Stimulated activated CD4-positive, alpha-beta T cell treated with anti-CD3 and anti-CD28 coated beads, Interleukin-2, amount 100 ng/mL, for 24 hours (primary cell): ENCODE data around the gene GCK.
"Not testable (repeated sequence)": the region's sequence is repeated elsewhere in the genome, so short reads cannot be mapped to it uniquely, and the experiment has no call there.

Experiments used
- DNase-seq, 2 donors: peaks; one replicate each; pipeline ENCODE4 v3.0.0-alpha.2; 2020

GCK gene

GRCh38 chr7:44200699-44201461, 11.6 kb upstream of the GCK start, which contains the start of gene YKT6:
Gene YKT6 (plus strand): TSS chr7:44200978. CDS start chr7:44201136, 158 bp downstream.
- peak; percentile 95 to 96 for DNase-seq

GRCh38 chr7:44200163-44200562, 10.9 kb upstream of the GCK start:
- DNase-seq = not testable (repeated sequence)

- no peak for DNase-seq
Observed at GRCh38 chr7:44197474-44197873, 8.2 kb upstream of the GCK start.

- DNase-seq = peak; percentile 26 to 37
Observed at GRCh38 chr7:44196450-44196872, 7.2 kb upstream of the GCK start.

- no peak for DNase-seq
Observed at GRCh38 chr7:44195889-44196288, 6.7 kb upstream of the GCK start.

GRCh38 chr7:44194562-44195145, 5.4 kb upstream of the GCK start:
- DNase-seq = no peak

GRCh38 chr7:44194069-44194468, 4.8 kb upstream of the GCK start:
- peak; percentile 53 to 58 for DNase-seq

- DNase-seq = no peak
Observed at GRCh38 chr7:44193011-44193802, 4.0 kb upstream of the GCK start.

- no peak for DNase-seq
Observed at GRCh38 chr7:44191171-44191570, 1.9 kb upstream of the GCK start.

- DNase-seq = no peak
Observed at GRCh38 chr7:44189993-44190872, 994 bp upstream of the GCK start.

GRCh38 chr7:44188480-44189225, 586 bp downstream of the GCK start:
- no peak for DNase-seq

- no peak for DNase-seq
Observed at GRCh38 chr7:44187636-44188416, 1.4 kb downstream of the GCK start.

- DNase-seq = no peak
Observed at GRCh38 chr7:44186736-44187135, 2.5 kb downstream of the GCK start.

GRCh38 chr7:44185729-44186128, 3.5 kb downstream of the GCK start:
- no peak for DNase-seq

- no peak for DNase-seq
Observed at GRCh38 chr7:44184873-44185446, 4.3 kb downstream of the GCK start.

GRCh38 chr7:44184206-44184872, 4.9 kb downstream of the GCK start:
- DNase-seq = no peak

GRCh38 chr7:44183386-44183785, 5.9 kb downstream of the GCK start:
- no peak for DNase-seq

GRCh38 chr7:44182827-44183226, 6.4 kb downstream of the GCK start:
- no peak for DNase-seq

- DNase-seq = no peak
Observed at GRCh38 chr7:44180631-44181030, 8.6 kb downstream of the GCK start.

- no peak for DNase-seq
Observed at GRCh38 chr7:44177570-44178131, 11.6 kb downstream of the GCK start.
